Measurements from ENCODE around the gene MRPL16.

DNA sequence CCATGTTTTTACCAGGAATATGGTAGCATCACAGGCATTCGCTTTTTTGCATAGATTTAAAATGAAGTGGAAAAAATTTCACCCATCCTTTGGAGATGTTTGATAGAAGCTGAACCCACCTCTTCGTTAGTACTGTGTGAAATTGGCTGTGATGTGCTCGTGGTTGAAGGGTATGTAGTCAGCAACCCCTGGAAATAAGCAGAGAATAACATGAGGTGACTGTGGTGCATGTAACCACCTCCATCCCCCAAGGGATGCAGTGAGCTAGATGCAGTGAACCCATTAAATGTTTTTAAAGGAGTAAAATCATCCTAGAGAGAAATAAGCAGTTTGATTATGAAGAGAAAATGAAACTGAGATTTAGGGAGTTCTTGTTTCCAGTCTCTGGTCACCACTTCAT, 18.8 kb upstream of the MRPL16 start:
- TF ChIP-seq, protein P1, sequence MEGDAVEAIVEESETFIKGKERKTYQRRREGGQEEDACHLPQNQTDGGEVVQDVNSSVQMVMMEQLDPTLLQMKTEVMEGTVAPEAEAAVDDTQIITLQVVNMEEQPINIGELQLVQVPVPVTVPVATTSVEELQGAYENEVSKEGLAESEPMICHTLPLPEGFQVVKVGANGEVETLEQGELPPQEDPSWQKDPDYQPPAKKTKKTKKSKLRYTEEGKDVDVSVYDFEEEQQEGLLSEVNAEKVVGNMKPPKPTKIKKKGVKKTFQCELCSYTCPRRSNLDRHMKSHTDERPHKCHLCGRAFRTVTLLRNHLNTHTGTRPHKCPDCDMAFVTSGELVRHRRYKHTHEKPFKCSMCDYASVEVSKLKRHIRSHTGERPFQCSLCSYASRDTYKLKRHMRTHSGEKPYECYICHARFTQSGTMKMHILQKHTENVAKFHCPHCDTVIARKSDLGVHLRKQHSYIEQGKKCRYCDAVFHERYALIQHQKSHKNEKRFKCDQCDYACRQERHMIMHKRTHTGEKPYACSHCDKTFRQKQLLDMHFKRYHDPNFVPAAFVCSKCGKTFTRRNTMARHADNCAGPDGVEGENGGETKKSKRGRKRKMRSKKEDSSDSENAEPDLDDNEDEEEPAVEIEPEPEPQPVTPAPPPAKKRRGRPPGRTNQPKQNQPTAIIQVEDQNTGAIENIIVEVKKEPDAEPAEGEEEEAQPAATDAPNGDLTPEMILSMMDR (IDR thresholded peaks at IDR 0.05; ENCODE audit: low read length) = no peak
- no peak for TF ChIP-seq EZH2 (IDR thresholded peaks at IDR 0.05; ENCODE audit: borderline replicate concordance, low read length)

Measured in OCI-LY1 (cell line).